ENCODE data around the gene TRIL.

Gene TRIL

GRCh38 chr7:28989211-28989980 lies 31.3 kb upstream of the TRIL start:
- H3K4me3 ChIP-seq (ENCODE audit: low read length): no peak overlapping the region
- peaks cover 7% of the 10 kb centered on the region for H3K4me1 ChIP-seq (ENCODE audit: insufficient read depth, low read length)
- no peaks in the 10 kb centered on the region for H3K9me3 ChIP-seq (ENCODE audit: low read length)
- H3K27me3 ChIP-seq (ENCODE audit: insufficient read depth, low read length): no peaks in the 10 kb centered on the region
- no peaks in the 10 kb centered on the region for H3K36me3 ChIP-seq (ENCODE audit: insufficient read depth, low read length)
- H2AFZ ChIP-seq (ENCODE audit: low read depth, low read length): no peak overlapping the region

GRCh38 chr7:28988810-28989209 lies 30.7 kb upstream of the TRIL start:
- Histone ChIP-seq H3K27me3 (ENCODE audit: insufficient read depth, low read length) (no peaks in the 10 kb centered on the region), H3K4me1 (ENCODE audit: insufficient read depth, low read length) (peaks cover 11% of the 10 kb centered on the region), H3K36me3 (ENCODE audit: insufficient read depth, low read length) (no peaks in the 10 kb centered on the region), H2AFZ (ENCODE audit: low read depth, low read length) (no peak overlapping the region), H3K9me3 (ENCODE audit: low read length) (no peaks in the 10 kb centered on the region), H3K4me3 (ENCODE audit: low read length) (no peak overlapping the region)

GRCh38 chr7:28988091-28988490 lies 30.0 kb upstream of the TRIL start:
- Histone ChIP-seq H3K27me3 (ENCODE audit: insufficient read depth, low read length) (no peaks in the 10 kb centered on the region), H3K4me3 (ENCODE audit: low read length) (no peak overlapping the region), H3K36me3 (ENCODE audit: insufficient read depth, low read length) (no peaks in the 10 kb centered on the region), H3K4me1 (ENCODE audit: insufficient read depth, low read length) (peaks cover 11% of the 10 kb centered on the region), H3K9me3 (ENCODE audit: low read length) (no peaks in the 10 kb centered on the region), H2AFZ (ENCODE audit: low read depth, low read length) (no peak overlapping the region)

GRCh38 chr7:28986765-28987110 lies 28.6 kb upstream of the TRIL start:
- H2AFZ ChIP-seq (ENCODE audit: low read depth, low read length): no peak overlapping the region
- H3K4me1 ChIP-seq (ENCODE audit: insufficient read depth, low read length): peaks cover 11% of the 10 kb centered on the region
- no peaks in the 10 kb centered on the region for H3K36me3 ChIP-seq (ENCODE audit: insufficient read depth, low read length)
- H3K27me3 ChIP-seq (ENCODE audit: insufficient read depth, low read length): no peaks in the 10 kb centered on the region
- H3K4me3 ChIP-seq (ENCODE audit: low read length): no peak overlapping the region
- no peaks in the 10 kb centered on the region for H3K9me3 ChIP-seq (ENCODE audit: low read length)

- no peaks in the 10 kb centered on the region for H3K9me3 ChIP-seq (ENCODE audit: low read length)
- H3K4me3 ChIP-seq (ENCODE audit: low read length): no peak overlapping the region
- H3K27me3 ChIP-seq (ENCODE audit: insufficient read depth, low read length): no peaks in the 10 kb centered on the region
- H2AFZ ChIP-seq (ENCODE audit: low read depth, low read length): no peak overlapping the region
- peaks cover 11% of the 10 kb centered on the region for H3K4me1 ChIP-seq (ENCODE audit: insufficient read depth, low read length)
- H3K36me3 ChIP-seq (ENCODE audit: insufficient read depth, low read length): no peaks in the 10 kb centered on the region
These were observed 28.1 kb upstream of the TRIL start for GRCh38 chr7:28986028-28986764.

- H3K4me1 ChIP-seq (ENCODE audit: insufficient read depth, low read length): peaks cover 11% of the 10 kb centered on the region
- H2AFZ ChIP-seq (ENCODE audit: low read depth, low read length): no peak overlapping the region
- no peaks in the 10 kb centered on the region for H3K9me3 ChIP-seq (ENCODE audit: low read length)
- no peaks in the 10 kb centered on the region for H3K27me3 ChIP-seq (ENCODE audit: insufficient read depth, low read length)
- no peak overlapping the region for H3K4me3 ChIP-seq (ENCODE audit: low read length)
- H3K36me3 ChIP-seq (ENCODE audit: insufficient read depth, low read length): no peaks in the 10 kb centered on the region
These were observed 26.5 kb upstream of the TRIL start for GRCh38 chr7:28984631-28985030.

- peaks cover 11% of the 10 kb centered on the region for H3K4me1 ChIP-seq (ENCODE audit: insufficient read depth, low read length)
- H3K36me3 ChIP-seq (ENCODE audit: insufficient read depth, low read length): no peaks in the 10 kb centered on the region
- H3K4me3 ChIP-seq (ENCODE audit: low read length): no peak overlapping the region
- no peaks in the 10 kb centered on the region for H3K27me3 ChIP-seq (ENCODE audit: insufficient read depth, low read length)
- no peak overlapping the region for H2AFZ ChIP-seq (ENCODE audit: low read depth, low read length)
- H3K9me3 ChIP-seq (ENCODE audit: low read length): no peaks in the 10 kb centered on the region
These were observed 26.1 kb upstream of the TRIL start for GRCh38 chr7:28984217-28984616.

GRCh38 chr7:28983396-28984190 lies 25.5 kb upstream of the TRIL start:
- Histone ChIP-seq H2AFZ (ENCODE audit: low read depth, low read length) (no peak overlapping the region), H3K27me3 (ENCODE audit: insufficient read depth, low read length) (no peaks in the 10 kb centered on the region), H3K36me3 (ENCODE audit: insufficient read depth, low read length) (no peaks in the 10 kb centered on the region), H3K9me3 (ENCODE audit: low read length) (no peaks in the 10 kb centered on the region), H3K4me1 (ENCODE audit: insufficient read depth, low read length) (peaks cover 11% of the 10 kb centered on the region), H3K4me3 (ENCODE audit: low read length) (no peak overlapping the region)

- peaks cover 11% of the 10 kb centered on the region for H3K4me1 ChIP-seq (ENCODE audit: insufficient read depth, low read length)
- H3K36me3 ChIP-seq (ENCODE audit: insufficient read depth, low read length): no peaks in the 10 kb centered on the region
- H3K9me3 ChIP-seq (ENCODE audit: low read length): no peaks in the 10 kb centered on the region
- H3K27me3 ChIP-seq (ENCODE audit: insufficient read depth, low read length): no peaks in the 10 kb centered on the region
- H2AFZ ChIP-seq (ENCODE audit: low read depth, low read length): no peak overlapping the region
- H3K4me3 ChIP-seq (ENCODE audit: low read length): no peak overlapping the region
These were observed 23.0 kb upstream of the TRIL start for GRCh38 chr7:28981161-28981465.

- H3K27me3 ChIP-seq (ENCODE audit: insufficient read depth, low read length): no peaks in the 10 kb centered on the region
- peaks cover 11% of the 10 kb centered on the region for H3K4me1 ChIP-seq (ENCODE audit: insufficient read depth, low read length)
- H3K9me3 ChIP-seq (ENCODE audit: low read length): no peaks in the 10 kb centered on the region
- H3K36me3 ChIP-seq (ENCODE audit: insufficient read depth, low read length): no peaks in the 10 kb centered on the region
- H2AFZ ChIP-seq (ENCODE audit: low read depth, low read length): no peak overlapping the region
- H3K4me3 ChIP-seq (ENCODE audit: low read length): no peak overlapping the region
These were observed 22.5 kb upstream of the TRIL start for GRCh38 chr7:28980451-28981160.

- H3K4me3 ChIP-seq (ENCODE audit: low read length): no peak overlapping the region
- H3K27me3 ChIP-seq (ENCODE audit: insufficient read depth, low read length): no peaks in the 10 kb centered on the region
- no peaks in the 10 kb centered on the region for H3K36me3 ChIP-seq (ENCODE audit: insufficient read depth, low read length)
- peaks cover 7% of the 10 kb centered on the region for H3K4me1 ChIP-seq (ENCODE audit: insufficient read depth, low read length)
- no peak overlapping the region for H2AFZ ChIP-seq (ENCODE audit: low read depth, low read length)
- H3K9me3 ChIP-seq (ENCODE audit: low read length): no peaks in the 10 kb centered on the region
These were observed 21.6 kb upstream of the TRIL start for GRCh38 chr7:28979776-28980175.

GRCh38 chr7:28977881-28978280 lies 19.8 kb upstream of the TRIL start:
- Histone ChIP-seq H3K27me3 (ENCODE audit: insufficient read depth, low read length) (no peaks in the 10 kb centered on the region), H3K4me3 (ENCODE audit: low read length) (no peak overlapping the region), H3K4me1 (ENCODE audit: insufficient read depth, low read length) (no peaks in the 10 kb centered on the region), H3K9me3 (ENCODE audit: low read length) (peaks cover 11% of the 10 kb centered on the region), H3K36me3 (ENCODE audit: insufficient read depth, low read length) (no peaks in the 10 kb centered on the region), H2AFZ (ENCODE audit: low read depth, low read length) (no peak overlapping the region)

- Histone ChIP-seq H3K36me3 (ENCODE audit: insufficient read depth, low read length) (no peaks in the 10 kb centered on the region), H2AFZ (ENCODE audit: low read depth, low read length) (no peak overlapping the region), H3K4me3 (ENCODE audit: low read length) (no peak overlapping the region), H3K4me1 (ENCODE audit: insufficient read depth, low read length) (no peaks in the 10 kb centered on the region), H3K27me3 (ENCODE audit: insufficient read depth, low read length) (no peaks in the 10 kb centered on the region), H3K9me3 (ENCODE audit: low read length) (peaks cover 12% of the 10 kb centered on the region)
These were observed 17.9 kb upstream of the TRIL start for GRCh38 chr7:28976022-28976421.
